H9 (cell line): ENCODE results near the gene BTBD17. TPM values are rescaled to one million over a fixed set of nuclear protein-coding genes. Genes with fewer than 3 reads are reported as not detected.

Source experiments
- DNase-seq: peaks from one replicate; pipeline ENCODE4 v3.0.0-alpha.2; 2017
- H2AFZ ChIP-seq: one replicate; pipeline ENCODE4 v1.6.1; 2013; ENCODE audit warnings: mild to moderate bottlenecking, low read length, control low read depth, moderate library complexity
- H2AK5ac ChIP-seq: 2 replicates; pipeline ENCODE4 v1.6.1; 2013; ENCODE audit warnings: low read length, control low read depth, mixed read lengths; ENCODE audit not compliant: insufficient read length
- H2BK120ac ChIP-seq: one replicate; pipeline ENCODE4 v1.6.1; 2013; ENCODE audit warnings: low read depth, mild to moderate bottlenecking, low read length, control low read depth, inconsistent platforms; ENCODE audit not compliant: poor library complexity, severe bottlenecking
- H2BK12ac ChIP-seq: 2 replicates; pipeline ENCODE4 v1.6.1; 2013; ENCODE audit warnings: low read length, control low read depth, mixed read lengths, low read depth; ENCODE audit not compliant: insufficient read length
- H2BK15ac ChIP-seq: 2 replicates; pipeline ENCODE4 v1.6.1; 2013; ENCODE audit warnings: low read depth, low read length, control low read depth
- H2BK20ac ChIP-seq: one replicate; pipeline ENCODE4 v1.6.1; 2013; ENCODE audit warnings: low read depth, mild to moderate bottlenecking, low read length, control low read depth, inconsistent platforms; ENCODE audit not compliant: poor library complexity, severe bottlenecking
- H2BK5ac ChIP-seq: 2 replicates; pipeline ENCODE4 v1.6.1; 2013; ENCODE audit warnings: low read length, control low read depth, mixed read lengths; ENCODE audit not compliant: insufficient read length
- H3K14ac ChIP-seq: 2 replicates; pipeline ENCODE4 v1.6.1; 2013; ENCODE audit warnings: low read length, control low read depth; ENCODE audit not compliant: insufficient read depth
- H3K18ac ChIP-seq: 2 replicates; pipeline ENCODE4 v1.6.1; 2013; ENCODE audit warnings: low read depth, mild to moderate bottlenecking, mixed read lengths, low read length, control low read depth; ENCODE audit not compliant: insufficient read length
- H3K23ac ChIP-seq: 2 replicates; pipeline ENCODE4 v1.6.1; 2013; ENCODE audit warnings: low read length, control low read depth, mixed read lengths, low read depth; ENCODE audit not compliant: insufficient read length
- H3K23me2 ChIP-seq: 2 replicates; pipeline ENCODE4 v1.6.1; 2013; ENCODE audit warnings: low read depth, mild to moderate bottlenecking, mixed read lengths, low read length, control low read depth; ENCODE audit not compliant: insufficient read length, poor library complexity, severe bottlenecking
- H3K27ac ChIP-seq: 2 replicates; pipeline ENCODE4 v1.5.1; 2013; ENCODE audit warnings: low read length, control low read depth, mixed read lengths, low read depth; ENCODE audit not compliant: insufficient read length
- H3K27me3 ChIP-seq: 2 replicates; pipeline ENCODE4 v1.6.1; 2013; ENCODE audit warnings: low read length, control low read depth, inconsistent platforms; ENCODE audit not compliant: insufficient read depth
- H3K4ac ChIP-seq: 2 replicates; pipeline ENCODE4 v1.6.1; 2013; ENCODE audit warnings: low read depth, mild to moderate bottlenecking, control low read depth, inconsistent platforms, low read length, moderate library complexity
- H3K4me1 ChIP-seq: 2 replicates; pipeline ENCODE4 v1.6.1; 2013; ENCODE audit warnings: low read length, control low read depth, inconsistent platforms; ENCODE audit not compliant: insufficient read depth
- H3K4me2 ChIP-seq: 2 replicates; pipeline ENCODE4 v1.6.1; 2013; ENCODE audit warnings: low read length, control low read depth, mixed read lengths; ENCODE audit not compliant: insufficient read length, insufficient read depth
- H3K56ac ChIP-seq: 2 replicates; pipeline ENCODE4 v1.6.1; 2013; ENCODE audit warnings: low read depth, mild to moderate bottlenecking, mixed read lengths, low read length, control low read depth; ENCODE audit not compliant: insufficient read length
- H3K79me1 ChIP-seq: 2 replicates; pipeline ENCODE4 v1.6.1; 2013; ENCODE audit warnings: low read depth, mild to moderate bottlenecking, moderate library complexity, low read length, control low read depth, inconsistent platforms; ENCODE audit not compliant: insufficient read depth, poor library complexity, severe bottlenecking
- H3K79me2 ChIP-seq: 2 replicates; pipeline ENCODE4 v1.6.1; 2013; ENCODE audit warnings: low read length, control low read depth, inconsistent platforms; ENCODE audit not compliant: insufficient read depth
- H3K9ac ChIP-seq: 2 replicates; pipeline ENCODE4 v1.6.1; 2013; ENCODE audit warnings: low read length, control low read depth, mixed read lengths; ENCODE audit not compliant: insufficient read length; ENCODE audit errors: extremely low read depth
- H3K9me3 ChIP-seq: one replicate; pipeline ENCODE4 v1.6.1; 2013; ENCODE audit warnings: low read depth, low read length, inconsistent platforms; ENCODE audit not compliant: control insufficient read depth
- H3T11ph ChIP-seq: one replicate; pipeline ENCODE4 v1.6.1; 2013; ENCODE audit warnings: mild to moderate bottlenecking, low read length, control low read depth, inconsistent platforms
- H4K20me1 ChIP-seq: one replicate; pipeline ENCODE4 v1.6.1; 2013; ENCODE audit not compliant: control insufficient read depth, insufficient read length, insufficient read depth
- H4K5ac ChIP-seq: 2 replicates; pipeline ENCODE4 v1.6.1; 2013; ENCODE audit warnings: low read depth, mild to moderate bottlenecking, mixed read lengths, low read length, control low read depth; ENCODE audit not compliant: insufficient read length
- H4K8ac ChIP-seq: replicated peaks from 2 replicates; pipeline ENCODE4 v1.6.1; 2013; ENCODE audit warnings: low read length, control low read depth, mixed read lengths, low read depth; ENCODE audit not compliant: insufficient read length
- H4K91ac ChIP-seq: 2 replicates; pipeline ENCODE4 v1.6.1; 2013; ENCODE audit warnings: low read depth, mild to moderate bottlenecking, moderate library complexity, mixed read lengths, low read length, control low read depth; ENCODE audit not compliant: insufficient read length
- H3K27ac Mint-ChIP-seq, 3 experiments: 2 replicates in 2 of 3; 3 replicates in 1 of 3; pipeline ENCODE4 v1.8.0; 2020 to 2021; ENCODE audit warnings: mixed read lengths in 3 of 3, mild to moderate bottlenecking in 1 of 3, moderate library complexity in 1 of 3
- H3K27me3 Mint-ChIP-seq: 2 replicates; pipeline ENCODE4 v1.8.0; 2021; ENCODE audit warnings: low read depth, mild to moderate bottlenecking, moderate library complexity, mixed read lengths
- H3K36me3 Mint-ChIP-seq, 3 experiments: 2 replicates in 2 of 3; 3 replicates in 1 of 3; pipeline ENCODE4 v1.8.0; 2020 to 2021; ENCODE audit warnings: low read depth in 3 of 3, mixed read lengths in 3 of 3; ENCODE audit not compliant: insufficient read depth in 1 of 3
- H3K4me1 Mint-ChIP-seq, 2 experiments: 2 replicates each; pipeline ENCODE4 v1.8.0; 2020; ENCODE audit warnings: mixed read lengths in 2 of 2
- H3K4me3 Mint-ChIP-seq, 2 experiments: 2 replicates in 1 of 2; 3 replicates in 1 of 2; pipeline ENCODE4 v1.8.0; 2020 to 2021; ENCODE audit warnings: mild to moderate bottlenecking in 2 of 2, mixed read lengths in 2 of 2, moderate library complexity in 1 of 2
- H3K9me3 Mint-ChIP-seq, 2 experiments: 2 replicates in 1 of 2; 3 replicates in 1 of 2; pipeline ENCODE4 v1.8.0; 2020; ENCODE audit warnings: mild to moderate bottlenecking in 2 of 2, mixed read lengths in 2 of 2, moderate library complexity in 1 of 2
- CTCF ChIP-seq: fragments of 200-600 bp; sonication (generic); conservative IDR thresholded peaks from 3 replicates; pipeline ENCODE4 v1.8.0; 2021; ENCODE audit warnings: antibody characterized with exemption, mild to moderate bottlenecking
- WGBS: extraction: QIAGEN DNeasy Blood & Tissue Kit; methylation state at CpG from one replicate; pipeline ENCODE4 v1.1.7; 2013; ENCODE audit warnings: missing lambda C conversion rate, low lambda C conversion rate, mixed read lengths; ENCODE audit not compliant: insufficient read length; ENCODE audit errors: extremely low coverage; 5-methylcytosine and 5-hydroxymethylcytosine counted together
- total RNA-seq: library from RNA; stranded (reverse); gene quantifications from 2 replicates; pipeline ENCODE4 v1.2.1, GENCODE V29; 2021

Gene BTBD17
- total RNA-seq, 1 experiment from 2014 or later = 0.33 TPM

- Histone ChIP-seq H3K27me3 (no peaks in the 10 kb centered on the region; the same call in 1 of the 2 replicates), H2AFZ (no peak overlapping the region), H3K9me3 (no peaks in the 10 kb centered on the region), H4K5ac (no peak overlapping the region), H4K8ac (no peak overlapping the region), H3K56ac (no peak overlapping the region), H3K4me1 (no peaks in the 10 kb centered on the region), H3K18ac (no peak overlapping the region), H3K4ac (no peak overlapping the region), H3K9ac (no peak overlapping the region), H3K79me2 (no peaks in the 10 kb centered on the region), H3K79me1 (no peaks in the 10 kb centered on the region), H3T11ph (no peak overlapping the region), H3K14ac (no peak overlapping the region), H2BK120ac (no peak overlapping the region), H4K91ac (no peak overlapping the region), H2BK12ac (no peak overlapping the region), H2BK5ac (no peak overlapping the region), H4K20me1 (no peaks in the 10 kb centered on the region), H3K23me2 (peaks cover 6% of the 10 kb centered on the region), H3K4me2 (peak overlapping the region; percentile 71), H2BK20ac (no peak overlapping the region), H2BK15ac (no peak overlapping the region), H3K23ac (no peak overlapping the region), H3K27ac (no peak overlapping the region), H2AK5ac (no peak overlapping the region)
- DNase-seq = no peak
- H3K27me3 Mint-ChIP-seq = peaks cover 95% of the 10 kb centered on the region
- peak overlapping the region; percentile 47 to 75 for H3K4me3 Mint-ChIP-seq
- H3K9me3 Mint-ChIP-seq = no peaks in the 10 kb centered on the region
- H3K36me3 Mint-ChIP-seq = no peaks in the 10 kb centered on the region; a peak in 1 of 7 replicates
- peaks cover 17 to 30% of the 10 kb centered on the region in 2 experiments for H3K4me1 Mint-ChIP-seq
- no peak for TF ChIP-seq CTCF
- no peak overlapping the region; a peak in 1 of 7 replicates for H3K27ac Mint-ChIP-seq
- no CpG with 5 or more reads among the region's 11 CpGs for WGBS
Measured at GRCh38 chr17:74325376-74325742, 36.3 kb downstream of the BTBD17 start.
